ENCODE data around the gene U2AF2.

DNA sequence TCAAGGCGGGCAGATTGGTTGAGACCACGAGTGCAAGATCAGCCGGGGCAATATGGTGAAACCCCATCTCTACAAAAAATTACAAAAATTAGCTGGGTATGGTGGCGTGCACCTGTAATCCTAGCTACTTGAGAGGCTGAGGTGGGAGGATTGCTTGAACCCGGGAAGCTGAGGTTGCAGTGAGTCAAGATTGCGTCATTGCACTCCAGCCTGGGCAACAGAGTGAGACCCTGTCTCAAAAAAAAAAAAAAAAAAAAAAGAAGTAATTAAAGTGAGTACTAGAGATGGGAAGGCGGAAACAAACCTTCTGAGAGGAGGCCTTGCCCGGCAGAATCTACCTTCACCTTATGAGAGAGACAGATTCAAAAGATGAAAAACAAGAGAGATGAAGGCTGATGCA is 68.7 kb downstream of the U2AF2 start:
- TF ChIP-seq, protein P1, sequence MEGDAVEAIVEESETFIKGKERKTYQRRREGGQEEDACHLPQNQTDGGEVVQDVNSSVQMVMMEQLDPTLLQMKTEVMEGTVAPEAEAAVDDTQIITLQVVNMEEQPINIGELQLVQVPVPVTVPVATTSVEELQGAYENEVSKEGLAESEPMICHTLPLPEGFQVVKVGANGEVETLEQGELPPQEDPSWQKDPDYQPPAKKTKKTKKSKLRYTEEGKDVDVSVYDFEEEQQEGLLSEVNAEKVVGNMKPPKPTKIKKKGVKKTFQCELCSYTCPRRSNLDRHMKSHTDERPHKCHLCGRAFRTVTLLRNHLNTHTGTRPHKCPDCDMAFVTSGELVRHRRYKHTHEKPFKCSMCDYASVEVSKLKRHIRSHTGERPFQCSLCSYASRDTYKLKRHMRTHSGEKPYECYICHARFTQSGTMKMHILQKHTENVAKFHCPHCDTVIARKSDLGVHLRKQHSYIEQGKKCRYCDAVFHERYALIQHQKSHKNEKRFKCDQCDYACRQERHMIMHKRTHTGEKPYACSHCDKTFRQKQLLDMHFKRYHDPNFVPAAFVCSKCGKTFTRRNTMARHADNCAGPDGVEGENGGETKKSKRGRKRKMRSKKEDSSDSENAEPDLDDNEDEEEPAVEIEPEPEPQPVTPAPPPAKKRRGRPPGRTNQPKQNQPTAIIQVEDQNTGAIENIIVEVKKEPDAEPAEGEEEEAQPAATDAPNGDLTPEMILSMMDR (IDR thresholded peaks at IDR 0.05) = no peak
- TF ChIP-seq POLR2A (IDR thresholded peaks at IDR 0.05) = no peak
